ENCODE data around the gene ZNF28.
"Not testable (repeated sequence)": the region's sequence is repeated elsewhere in the genome, so short reads cannot be mapped to it uniquely, and the experiment has no call there.

The ZNF28 gene

GRCh38 chr19:52778811-52779210 lies 42.6 kb downstream of the ZNF28 start:
- peak; percentile 23 for DNase-seq (ENCODE audit: low read depth)

GRCh38 chr19:52756447-52756846 lies 65.0 kb downstream of the ZNF28 start:
- not testable (repeated sequence) for DNase-seq (ENCODE audit: low read depth)

DNA sequence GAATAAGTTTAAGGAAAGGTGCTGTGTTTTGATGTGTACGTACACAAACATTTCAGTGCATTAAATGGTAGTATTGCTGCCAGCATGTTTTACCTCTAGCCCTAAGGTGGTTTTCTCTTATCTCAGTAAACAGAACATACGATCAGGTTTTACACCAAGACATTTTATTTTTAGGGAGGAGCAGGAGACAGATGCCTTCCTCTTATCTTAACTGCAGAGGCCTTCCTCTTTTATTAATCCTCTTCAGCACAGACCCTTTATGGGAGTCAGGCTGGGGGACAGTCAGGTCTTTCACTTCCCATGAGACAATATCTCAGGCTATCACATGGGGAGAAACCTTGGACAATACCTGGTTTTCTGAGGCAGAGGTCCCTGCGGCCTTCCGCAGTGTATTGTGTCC lies 71.7 kb downstream of the ZNF28 start:
- no peak for DNase-seq (ENCODE audit: low read depth)

DNA sequence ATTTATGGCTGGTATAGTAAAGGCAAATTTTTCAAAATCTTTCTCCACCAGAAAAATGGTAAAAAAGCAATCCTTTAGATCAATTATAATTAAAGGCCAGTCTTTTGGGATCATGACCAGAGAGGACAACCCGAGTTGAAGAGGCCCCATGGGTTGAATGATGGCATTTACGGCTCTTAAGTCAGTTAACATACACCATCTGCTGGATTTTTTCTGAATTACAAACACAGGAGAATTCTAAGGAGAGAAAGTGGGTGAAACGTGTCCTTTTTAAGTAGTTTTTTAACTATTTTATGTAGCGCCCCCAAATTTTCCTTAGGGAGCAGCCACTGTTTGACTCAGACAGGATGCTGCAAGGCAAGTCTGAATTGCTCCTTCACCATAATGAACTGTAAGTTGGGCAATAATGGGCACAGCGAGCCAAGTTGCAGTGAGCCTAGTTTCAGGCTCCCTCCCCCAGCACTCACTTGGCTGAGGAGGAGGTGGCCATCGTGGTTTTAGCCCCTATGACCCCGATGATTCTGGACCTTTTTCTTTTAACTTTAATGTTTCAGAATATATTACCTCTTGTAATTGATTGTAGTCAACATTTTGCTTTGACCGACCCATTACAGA lies 73.0 kb downstream of the ZNF28 start:
- DNase-seq (ENCODE audit: low read depth), result peak; percentile 74
